Umbilical cord (tissue), 2 donors: ENCODE measurements around the gene CKAP4. TPM values are rescaled to one million over a fixed set of nuclear protein-coding genes. Genes with fewer than 3 reads are reported as not detected.

Experiments
- DNase-seq: peaks from one replicate; pipeline ENCODE4 v3.0.0-alpha.2; 2015; ENCODE audit warnings: low spot score
- total RNA-seq: library from RNA; depleted of rRNA; stranded (reverse); fragments of >200 nt; gene quantifications from one replicate; pipeline ENCODE4 v1.2.3, GENCODE V29; 2014; ENCODE audit warnings: low replicate concordance; ENCODE audit not compliant: insufficient read depth

The CKAP4 gene
- total RNA-seq, 1 donor from 2014 or later, result 107 TPM

DNA sequence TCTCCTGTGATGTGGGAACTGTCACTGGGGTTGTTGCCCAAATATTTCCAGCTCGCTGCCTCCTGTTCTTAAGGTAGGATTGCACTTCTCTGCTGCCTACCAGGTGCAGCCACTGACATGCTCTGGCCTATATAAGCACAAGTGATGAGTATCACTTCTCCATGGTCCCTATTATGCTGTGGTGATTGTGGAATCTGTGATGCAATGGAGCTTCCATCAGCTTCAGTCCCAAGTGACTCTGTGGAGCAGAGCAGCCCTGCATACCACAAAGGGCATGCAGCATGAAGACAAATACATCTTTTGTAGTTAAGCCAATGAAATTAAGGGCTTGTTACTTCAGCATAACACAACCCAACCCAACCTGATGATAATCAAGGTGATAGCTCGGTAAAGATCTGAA lies 43.5 kb downstream of the CKAP4 start:
- DNase-seq, result no peak

DNA sequence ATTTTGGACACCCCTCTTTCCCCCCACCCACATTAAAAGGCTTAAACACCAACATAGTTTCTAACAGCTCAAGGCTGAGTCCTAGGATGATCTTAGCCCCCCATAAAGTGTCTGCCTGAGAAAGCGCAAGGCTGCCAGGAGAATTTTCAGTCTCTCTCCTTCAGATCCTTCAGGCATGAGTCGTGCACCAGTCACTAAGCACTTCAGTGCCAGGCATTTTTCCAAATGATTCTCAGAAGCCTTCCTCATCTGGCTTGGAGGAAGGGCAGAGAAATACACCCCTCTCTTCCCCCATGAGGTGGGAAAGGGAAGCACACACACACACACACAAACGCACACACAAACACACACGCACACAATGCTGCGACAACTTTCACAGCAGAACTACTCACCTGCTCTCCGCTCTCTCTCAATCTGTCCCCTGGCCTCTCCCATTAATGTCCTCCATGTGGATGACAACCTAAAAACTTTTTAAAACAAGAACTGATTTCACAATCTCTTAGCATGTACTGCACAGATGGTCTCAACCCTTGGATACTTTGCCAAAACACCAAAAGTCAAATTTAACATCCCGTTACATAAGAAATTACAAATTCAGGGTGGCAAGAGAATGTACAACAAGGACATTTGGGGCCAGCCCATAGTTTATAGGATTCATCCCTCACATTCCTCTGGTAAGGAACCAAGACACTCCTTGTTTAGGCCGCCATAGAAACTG lies 49.8 kb downstream of the CKAP4 start:
- peak; percentile 19 for DNase-seq

- peak; percentile 45 for DNase-seq
Observed at GRCh38 chr12:106195621-106196027, 52.2 kb downstream of the CKAP4 start.

DNA sequence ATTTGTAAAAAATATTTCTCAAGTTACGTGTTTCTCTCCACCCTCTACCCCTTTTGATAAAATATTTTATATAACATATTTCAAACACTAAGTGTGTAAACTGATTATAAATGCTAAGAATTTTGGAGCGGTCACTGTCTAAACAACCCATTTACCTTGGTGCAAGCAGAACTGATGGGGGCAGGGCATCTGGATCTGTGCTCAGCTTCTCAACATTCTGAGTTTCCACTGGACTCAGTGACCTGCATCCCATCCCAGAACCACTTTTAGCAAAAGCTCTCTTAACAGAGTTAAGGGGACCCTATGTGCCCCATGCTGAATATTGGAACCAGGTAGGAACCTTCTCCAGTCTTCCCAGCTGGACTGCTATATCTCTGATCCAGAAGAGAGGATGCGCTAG lies 53.5 kb downstream of the CKAP4 start:
- DNase-seq, result no peak

DNA sequence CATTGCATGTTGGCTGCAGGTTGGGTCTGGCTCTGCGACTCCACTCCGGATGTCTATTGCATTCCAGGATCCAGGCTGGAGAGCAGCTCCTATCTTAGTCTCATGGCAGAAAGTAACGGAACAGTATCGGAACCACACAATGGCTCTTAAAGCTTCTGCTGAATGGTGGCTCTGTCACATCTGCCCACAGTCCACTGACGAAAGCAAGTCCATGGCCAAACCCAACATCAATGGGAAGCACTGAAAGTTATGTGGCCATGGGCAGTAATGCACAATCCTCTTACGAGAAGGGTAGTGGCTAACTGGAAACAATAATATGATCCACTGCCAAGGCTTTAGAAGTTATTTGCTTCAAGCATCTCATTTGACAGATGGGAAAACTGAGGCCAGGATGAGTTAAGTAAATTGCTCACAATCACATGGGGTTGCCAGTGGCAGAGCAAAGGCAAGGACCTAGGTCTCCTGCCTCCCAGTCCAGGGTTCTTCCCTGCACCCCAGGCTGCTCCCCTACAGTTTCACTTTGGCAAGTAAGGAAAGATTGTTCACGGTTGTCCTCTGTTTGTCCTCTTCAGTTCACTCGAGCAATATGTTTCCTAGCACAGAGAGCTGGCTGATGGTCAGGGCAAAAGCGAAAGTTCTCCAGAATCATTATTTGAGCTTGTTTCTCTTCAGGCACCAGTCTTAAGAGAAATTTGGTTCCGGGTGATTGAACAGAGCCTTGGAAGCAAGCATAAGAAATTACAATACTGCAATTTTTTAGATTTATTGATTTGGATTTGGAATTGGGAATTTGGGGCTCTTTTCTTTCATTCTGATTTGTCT lies 54.2 kb downstream of the CKAP4 start:
- no peak for DNase-seq

DNA sequence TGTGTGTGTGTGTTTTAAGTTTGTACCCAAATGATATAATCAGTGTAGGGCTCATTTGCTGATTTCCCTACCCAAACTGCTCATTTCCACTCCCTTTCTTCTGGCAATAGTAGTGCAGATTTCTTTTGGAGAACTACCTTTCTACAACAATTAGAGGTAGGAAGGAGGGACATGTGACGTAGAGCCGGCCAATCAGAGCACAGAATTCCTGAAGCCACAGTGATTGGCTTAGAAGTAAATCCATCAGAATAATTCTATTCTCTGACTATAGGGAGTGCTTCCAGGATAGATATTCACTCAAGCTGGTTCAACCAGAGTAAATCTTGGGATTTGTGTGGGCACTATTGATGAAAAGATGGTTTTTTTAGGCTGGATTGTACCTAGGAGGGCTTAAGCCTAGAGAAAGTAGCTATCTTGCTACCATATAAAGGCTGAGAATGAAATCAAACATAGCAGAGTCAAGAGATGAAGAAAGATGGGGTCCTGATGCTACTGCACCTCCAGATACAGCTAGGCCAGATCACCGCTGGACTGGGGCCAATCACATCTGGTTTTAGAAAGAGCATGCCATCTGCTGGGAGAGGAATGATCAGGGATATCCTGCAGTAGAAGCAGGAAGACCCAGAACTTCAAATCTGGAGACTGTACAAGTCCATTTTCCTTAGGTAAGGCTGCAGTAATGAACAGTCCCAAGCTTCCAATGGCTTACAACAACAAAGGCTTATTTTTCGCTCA lies 55.0 kb downstream of the CKAP4 start:
- DNase-seq, result no peak

DNA sequence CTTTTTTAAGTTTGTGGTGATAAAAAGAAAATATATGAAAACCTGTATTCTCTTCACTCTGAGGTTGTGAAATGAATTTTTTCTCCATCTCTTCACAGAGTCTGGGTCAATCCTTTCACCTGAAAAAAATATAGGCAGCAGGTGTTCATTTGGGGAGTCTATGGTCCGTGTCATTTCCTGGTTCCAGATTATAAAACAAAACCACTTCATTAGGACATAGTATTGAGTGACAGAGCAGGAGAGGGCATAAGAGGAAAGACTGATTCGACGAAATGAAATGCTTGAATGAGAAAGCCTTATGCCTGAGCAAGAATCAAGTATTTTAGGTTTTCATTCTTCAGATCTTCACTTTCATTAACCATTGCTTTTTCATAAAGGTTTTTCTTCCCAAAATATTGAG lies 57.2 kb downstream of the CKAP4 start:
- DNase-seq, result no peak

GRCh38 chr12:106189341-106189740 lies 58.5 kb downstream of the CKAP4 start:
- no peak for DNase-seq

DNA sequence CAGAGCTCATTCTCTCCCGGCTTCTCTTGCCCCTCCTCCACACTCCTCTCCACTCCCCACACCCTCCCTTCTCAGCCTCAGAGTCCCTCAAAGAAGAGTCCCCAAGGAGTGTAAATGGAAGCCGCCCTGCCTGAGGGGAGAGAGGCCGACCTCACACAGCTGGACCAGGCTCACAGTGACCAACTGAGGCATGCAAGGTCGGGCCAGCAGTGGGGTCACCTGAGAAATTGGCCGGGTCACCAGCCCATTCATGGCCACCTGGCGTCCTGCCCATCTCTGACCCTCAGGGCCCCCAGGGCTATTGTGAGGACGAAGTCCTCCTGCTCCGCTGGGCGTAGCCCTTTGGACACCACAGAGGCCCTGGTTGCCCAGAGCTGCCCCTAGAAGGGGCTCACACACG lies 59.6 kb downstream of the CKAP4 start:
- no peak for DNase-seq

Other genes with a start within 250 kb of the CKAP4 start
- gene NUAK1, start 109.1 kb downstream of the CKAP4 start, total RNA-seq, result 42.4 TPM
- gene TCP11L2, start 54.7 kb upstream of the CKAP4 start, total RNA-seq, result 46.0 TPM
- 17.6 TPM for gene POLR3B, start 109.7 kb upstream of the CKAP4 start, total RNA-seq